IMR-90 (cell line): ENCODE results near the gene NPIPA5.
"Not testable (repeated sequence)": the region's sequence is repeated elsewhere in the genome, so short reads cannot be mapped to it uniquely, and the experiment has no call there.

Experiments
- CTCF ChIP-seq: conservative IDR thresholded peaks from 2 replicates; pipeline ENCODE4 v1.5.1; 2012; ENCODE audit warnings: mild to moderate bottlenecking, low read depth, low read length, improper control_type of control experiment
- MAFK ChIP-seq: IDR thresholded peaks from 2 replicates; pipeline ENCODE4 v1.6.1; 2012; ENCODE audit warnings: low read depth, low read length, improper control_type of control experiment
- MXI1 ChIP-seq: IDR thresholded peaks from 2 replicates; pipeline ENCODE4 v1.6.1; 2012; ENCODE audit warnings: low read depth, mild to moderate bottlenecking, low read length, moderate library complexity, borderline replicate concordance
- POLR2A ChIP-seq: IDR thresholded peaks from 2 replicates; pipeline ENCODE4 v1.6.1; 2012; ENCODE audit warnings: mild to moderate bottlenecking, low read depth, low read length
- RAD21 ChIP-seq: IDR thresholded peaks from 2 replicates; pipeline ENCODE4 v1.6.1; 2012; ENCODE audit warnings: low read length, improper control_type of control experiment
- RCOR1 ChIP-seq: IDR thresholded peaks from 2 replicates; pipeline ENCODE4 v1.6.1; 2012; ENCODE audit warnings: mild to moderate bottlenecking, low read length, improper control_type of control experiment; ENCODE audit not compliant: insufficient replicate concordance
- SMC3 ChIP-seq: fragments of 150-350 bp; IDR thresholded peaks from 2 replicates; pipeline ENCODE4 v1.6.1; 2016; ENCODE audit warnings: low read depth, mild to moderate bottlenecking, antibody characterized with exemption, low read length, moderate library complexity

- TF ChIP-seq RCOR1, CTCF, MAFK, MXI1, POLR2A, SMC3, RAD21: not testable (repeated sequence)
Measured at GRCh38 chr16:15354846-15355245, 23.2 kb downstream of the NPIPA5 start.
